Fibroblast of villous mesenchyme (primary cell): Measurements from ENCODE around the gene AFAP1. TPM values are rescaled to one million over a fixed set of nuclear protein-coding genes. Genes with fewer than 3 reads are reported as not detected.

ENCODE experiments used
- DNase-seq: peaks from one replicate; pipeline ENCODE4 v3.0.0-alpha.2; 2010; ENCODE audit warnings: low read depth
- H3K4me3 ChIP-seq: 2 replicates; pipeline ENCODE4 v1.5.1; 2011; ENCODE audit warnings: low read depth, mild to moderate bottlenecking, low read length
- total RNA-seq: library from RNA; depleted of rRNA; stranded (reverse); fragments of >200 nt; gene quantifications from 2 replicates; pipeline ENCODE4 v1.2.3, GENCODE V29; 2012
- TF ChIP-seq, protein P1 (sequence below): IDR thresholded peaks from 2 replicates; pipeline ENCODE4 v1.5.1; 2012; ENCODE audit warnings: low read depth, mild to moderate bottlenecking, low read length; ENCODE audit not compliant: insufficient read depth

AFAP1 gene
- total RNA-seq, 1 donor: 133 TPM

DNA sequence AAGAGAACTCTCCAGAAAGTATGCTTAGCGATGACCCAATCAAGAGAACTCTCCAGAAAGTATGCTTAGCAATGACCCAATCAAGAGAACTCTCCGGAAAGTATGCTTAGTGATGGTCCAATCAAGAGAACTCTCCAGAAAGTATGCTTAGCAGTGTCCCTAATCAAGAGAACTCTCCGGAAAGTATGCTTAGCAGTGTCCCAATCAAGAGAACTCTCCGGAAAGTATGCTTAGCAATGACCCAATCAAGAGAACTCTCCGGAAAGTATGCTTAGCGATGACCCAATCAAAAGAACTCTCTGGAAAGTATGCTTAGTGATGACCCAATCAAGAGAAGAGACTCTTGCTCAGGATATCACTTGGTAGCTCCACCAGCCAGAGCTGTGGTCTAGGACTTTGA is 92.5 kb downstream of the AFAP1 start:
- H3K4me3 ChIP-seq: no peak overlapping the region
- TF ChIP-seq, protein P1, sequence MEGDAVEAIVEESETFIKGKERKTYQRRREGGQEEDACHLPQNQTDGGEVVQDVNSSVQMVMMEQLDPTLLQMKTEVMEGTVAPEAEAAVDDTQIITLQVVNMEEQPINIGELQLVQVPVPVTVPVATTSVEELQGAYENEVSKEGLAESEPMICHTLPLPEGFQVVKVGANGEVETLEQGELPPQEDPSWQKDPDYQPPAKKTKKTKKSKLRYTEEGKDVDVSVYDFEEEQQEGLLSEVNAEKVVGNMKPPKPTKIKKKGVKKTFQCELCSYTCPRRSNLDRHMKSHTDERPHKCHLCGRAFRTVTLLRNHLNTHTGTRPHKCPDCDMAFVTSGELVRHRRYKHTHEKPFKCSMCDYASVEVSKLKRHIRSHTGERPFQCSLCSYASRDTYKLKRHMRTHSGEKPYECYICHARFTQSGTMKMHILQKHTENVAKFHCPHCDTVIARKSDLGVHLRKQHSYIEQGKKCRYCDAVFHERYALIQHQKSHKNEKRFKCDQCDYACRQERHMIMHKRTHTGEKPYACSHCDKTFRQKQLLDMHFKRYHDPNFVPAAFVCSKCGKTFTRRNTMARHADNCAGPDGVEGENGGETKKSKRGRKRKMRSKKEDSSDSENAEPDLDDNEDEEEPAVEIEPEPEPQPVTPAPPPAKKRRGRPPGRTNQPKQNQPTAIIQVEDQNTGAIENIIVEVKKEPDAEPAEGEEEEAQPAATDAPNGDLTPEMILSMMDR: no peak
- DNase-seq: no peak

DNA sequence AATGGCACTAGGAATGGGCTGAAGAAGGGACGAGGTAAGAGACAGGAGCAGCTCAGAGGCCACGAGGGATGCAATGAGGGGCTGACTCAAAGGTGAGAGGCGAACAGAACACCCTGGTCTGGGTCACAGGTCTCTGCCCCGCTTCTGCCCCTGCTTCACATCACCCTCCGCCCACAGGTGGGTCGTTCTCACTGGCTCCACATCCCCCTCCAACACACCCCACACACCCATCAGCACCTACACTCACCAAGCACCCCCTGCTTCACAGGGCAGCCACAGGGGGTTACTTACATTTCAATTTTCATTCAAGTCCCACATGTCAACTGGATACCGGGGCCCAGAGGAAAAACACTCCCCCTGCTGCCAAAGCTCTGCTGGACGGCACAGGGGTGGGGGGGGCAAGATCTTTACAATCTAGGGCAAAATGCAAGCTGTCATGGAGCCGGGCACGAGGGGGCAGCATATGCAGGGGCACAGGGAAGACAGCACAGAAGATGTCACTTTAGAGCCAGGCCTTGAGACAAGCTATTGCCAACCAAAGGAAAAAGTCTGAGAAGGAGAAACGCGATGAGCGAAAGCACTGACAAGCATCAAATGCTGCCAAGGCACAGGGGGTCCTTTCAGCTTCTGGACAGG is 94.0 kb downstream of the AFAP1 start:
- no peak overlapping the region for H3K4me3 ChIP-seq
- DNase-seq: no peak
- TF ChIP-seq, protein P1: peak; percentile 21

DNA sequence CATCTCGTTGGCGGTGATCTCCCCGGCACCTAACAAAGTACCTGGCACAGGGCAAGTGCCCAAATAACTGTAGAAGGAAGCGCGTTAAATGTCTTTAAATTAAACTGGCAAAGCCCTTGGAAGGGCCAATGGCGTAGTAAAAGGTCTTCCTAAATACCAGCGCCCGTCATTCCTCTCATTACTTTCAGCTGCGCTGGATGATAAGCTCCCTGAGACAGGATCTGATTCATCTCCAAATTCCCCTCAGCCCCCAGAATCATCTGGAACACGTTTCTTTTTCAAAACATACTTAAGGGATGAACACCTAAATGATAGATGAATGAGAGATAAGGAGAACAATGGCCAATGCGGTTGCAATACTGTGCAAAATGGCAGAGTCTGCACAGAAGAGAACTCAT is 95.1 kb downstream of the AFAP1 start:
- TF ChIP-seq, protein P1: no peak
- peak; percentile 88 for DNase-seq
- no peak overlapping the region for H3K4me3 ChIP-seq

DNA sequence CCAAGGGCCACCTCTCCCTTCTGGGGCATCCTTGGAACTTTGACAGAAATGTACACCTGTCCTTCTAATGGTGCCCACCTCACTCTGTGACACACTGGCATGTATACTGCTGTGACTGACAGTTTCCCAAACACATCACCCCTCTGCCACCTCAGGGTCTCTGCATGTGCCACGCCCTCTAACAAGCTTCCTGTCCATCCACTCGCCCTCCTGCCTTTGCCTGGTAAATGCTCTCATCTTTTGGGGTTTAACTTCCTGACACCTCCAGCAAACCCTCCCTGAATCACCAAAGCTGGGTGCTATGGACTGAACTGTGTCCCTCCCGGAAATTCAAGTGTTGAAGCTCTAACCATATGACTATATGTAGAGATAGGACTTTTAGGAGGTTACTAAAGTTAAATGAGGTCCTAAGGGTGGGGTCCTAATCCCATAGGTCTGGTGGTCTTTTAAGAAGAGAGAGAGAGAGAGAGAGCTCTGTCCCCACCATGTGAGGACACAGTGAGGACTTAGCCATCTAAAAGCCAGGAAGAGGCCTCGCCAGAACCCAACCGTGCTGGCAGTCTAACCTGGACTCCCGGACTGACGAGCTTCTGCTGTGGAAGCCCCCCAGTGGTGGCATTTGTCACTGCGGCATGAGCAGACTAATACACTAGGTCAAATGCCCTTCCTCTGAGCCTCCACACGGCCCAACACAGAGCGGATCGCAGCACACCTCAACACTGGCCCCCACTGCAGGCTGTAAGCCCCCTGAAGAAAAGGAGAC is 95.6 kb downstream of the AFAP1 start:
- no peak overlapping the region for H3K4me3 ChIP-seq
- TF ChIP-seq, protein P1: peak; percentile 66
- DNase-seq: peak; percentile 85

DNA sequence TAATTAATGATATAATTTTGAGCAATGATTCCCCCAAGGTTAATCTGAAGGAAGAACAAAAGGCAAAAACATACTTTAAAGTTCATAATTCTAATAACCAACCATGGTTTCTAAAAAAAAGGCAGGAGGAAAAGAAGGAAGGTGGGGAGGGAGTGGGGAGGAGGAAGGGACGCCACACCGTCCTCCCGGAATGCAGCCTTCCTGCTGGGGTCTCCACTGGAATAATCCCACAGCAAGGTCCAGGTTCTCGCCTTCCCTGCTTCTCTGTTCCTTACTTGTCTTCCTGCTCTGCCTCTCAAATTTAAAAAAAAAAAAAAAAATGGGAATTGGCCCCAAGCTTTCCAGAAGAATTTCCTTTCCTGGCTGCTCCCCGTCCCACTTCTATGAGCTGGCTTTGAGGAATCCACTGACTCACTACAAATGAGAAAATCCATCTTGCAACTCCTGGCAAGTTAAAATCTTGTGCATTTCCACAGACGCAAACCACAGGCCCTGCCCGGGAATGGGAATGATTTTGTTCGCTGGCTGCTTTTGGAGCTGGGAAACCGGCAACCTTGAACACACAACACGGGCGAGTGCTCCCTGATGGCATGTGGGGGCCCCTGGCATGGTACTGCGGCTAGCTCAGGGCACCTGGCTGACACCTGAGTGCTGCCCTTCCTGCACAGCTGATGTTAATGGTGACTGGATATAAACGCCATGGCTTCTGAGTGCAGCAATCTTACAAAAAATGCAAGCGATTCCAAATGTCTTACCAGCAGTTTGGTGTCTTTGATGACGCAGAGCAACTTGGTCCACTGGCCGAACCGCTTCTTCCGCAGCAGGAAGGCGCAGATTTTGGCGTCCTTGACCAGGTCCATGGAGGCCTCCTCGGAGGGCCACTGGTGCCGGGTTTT is 97.0 kb downstream of the AFAP1 start:
- H3K4me3 ChIP-seq: no peak overlapping the region
- TF ChIP-seq, protein P1: no peak
- peak; percentile 99 for DNase-seq

DNA sequence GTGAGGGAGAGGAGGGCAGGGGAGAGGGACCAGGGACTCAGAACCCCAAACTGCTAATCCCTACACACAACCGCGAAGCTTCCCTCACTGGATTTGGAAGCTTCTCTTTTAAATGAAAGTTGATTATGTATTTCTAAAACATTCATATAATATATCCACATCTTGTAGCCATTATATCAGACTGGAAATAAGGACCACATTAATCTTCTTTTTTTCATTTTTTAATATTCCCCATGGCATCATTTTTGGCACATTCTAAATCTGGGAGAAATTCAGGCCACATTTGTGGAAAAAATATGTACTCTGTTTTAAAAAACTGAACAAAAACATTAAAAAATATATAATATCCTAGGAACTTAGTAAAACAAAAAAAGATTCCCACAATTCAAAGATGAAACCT is 97.8 kb downstream of the AFAP1 start:
- TF ChIP-seq, protein P1: no peak
- no peak overlapping the region for H3K4me3 ChIP-seq
- DNase-seq: no peak
